Measurements from ENCODE around the gene APMAP. TPM values are rescaled to one million over a fixed set of nuclear protein-coding genes. Genes with fewer than 3 reads are reported as not detected.

Gene APMAP
- total and polyA plus RNA-seq, 10 of the 15 experiments (the other 5 are each of a cell fraction or from before 2014, with no cell fraction given) = 12.1 to 60.2 (median 32.7) TPM

- Histone ChIP-seq H3K4me3 (peak overlapping the region; percentile 87), H3K4me2 (ENCODE audit: control insufficient read depth, insufficient read depth) (peak overlapping the region; percentile 79), H4K20me1 (ENCODE audit: control insufficient read depth, insufficient read depth) (no peaks in the 10 kb centered on the region), H3K4me1 (ENCODE audit: control insufficient read depth, insufficient read depth, low read length) (peaks cover 7% of the 10 kb centered on the region; the same call in 1 of the 2 replicates), H3K36me3 (ENCODE audit: control insufficient read depth in 2 of 2, insufficient read depth in 2 of 2, low read length in 1 of 2) (no peaks in the 10 kb centered on the region; a peak in 1 of 4 replicates), H3K9me3 (replicated peaks; ENCODE audit: control insufficient read depth, insufficient read depth, low read length) (no peaks in the 10 kb centered on the region), H3K27ac (ENCODE audit: control insufficient read depth, insufficient read depth) (peak overlapping the region; percentile 77), H3K27me3 (replicated peaks in 1 of 2; ENCODE audit: control insufficient read depth in 2 of 2, insufficient read depth in 2 of 2, low read length in 1 of 2) (no peaks in the 10 kb centered on the region), H3K9ac (ENCODE audit: control insufficient read depth, insufficient read depth, low read length) (peak overlapping the region; percentile 84), H3K79me2 (ENCODE audit: control insufficient read depth, insufficient read depth, low read length) (peaks cover 36% of the 10 kb centered on the region), H2AFZ (ENCODE audit: control insufficient read depth, low read depth, low read length) (peak overlapping the region; percentile 39)
- ATAC-seq (peak; percentile 54), DNase-seq (ENCODE audit: low read depth, low spot score) (no peak), FAIRE-seq (no peak)
- in situ Hi-C loops (cut with MboI) = loop anchor here (5.0 kb wide), 2 partner anchors 70 to 185 kb away; no protein-coding TSS in a partner anchor
- ChIA-PET POLR2A (no interaction called here), RAD21 (ENCODE audit: unreplicated experiment) (interaction anchor here (1.3 to 4.7 kb wide), 2 partner anchors 63 to 70 kb away, joined by 3 to 87 read pairs; partner anchors contain the start of gene ACSS1), SMC1A (ENCODE audit: uncharacterized antibody, unreplicated experiment) (interaction anchor here (0.6 to 4.8 kb wide), 3 partner anchors 66 to 1264 kb away, joined by 3 to 116 read pairs (median 3); partner anchors contain the start of gene ACSS1), CTCF (interaction anchor here (2.2 to 13.8 kb wide), 2 partner anchors 68 to 407 kb away, joined by 10 to 244 read pairs; partner anchors contain the start of gene ACSS1)
- intact Hi-C loops (cut with micrococcal nuclease; ENCODE audit: unreplicated experiment) = no loop called here
- TF ChIP-seq FOS (IDR thresholded peaks at IDR 0.05; ENCODE audit: borderline replicate concordance, extremely low read depth, insufficient read length) (no peak), POLR2A (IDR thresholded peaks at IDR 0.05; ENCODE audit: low read depth, low read length) (no peak), PKNOX1 (IDR thresholded peaks at IDR 0.05) (no peak), BCL11A (IDR thresholded peaks at IDR 0.05; ENCODE audit: low read depth, low read length) (0 out of 2 replicates have a peak, but pooled peaks have one; percentile 3), REST (IDR thresholded peaks at IDR 0.05; ENCODE audit: low read depth, low read length) (0 out of 2 replicates have a peak, but pooled peaks have one; percentile 1), MEF2A (IDR thresholded peaks at IDR 0.05; ENCODE audit: insufficient read depth, low read depth, low read length) (no peak)
- no TSS peak for BruUV-seq (replicated peaks)
- 2% methylated on average over 29 of the region's 36 CpGs for WGBS (ENCODE audit: insufficient coverage, insufficient replicate concordance, low lambda C conversion rate, missing lambda C conversion rate)
Measured at GRCh38 chr20:24991897-24992486, 559 bp downstream of the APMAP start.
